ENCODE results near the gene INSL3. TPM values are rescaled to one million over a fixed set of nuclear protein-coding genes. Genes with fewer than 3 reads are reported as not detected.

The INSL3 gene
- total and polyA plus RNA-seq, 2 of the 8 experiments (the other 6 are each of a cell fraction or from before 2014, with no cell fraction given), result 0.41 to 1.5 TPM

GRCh38 chr19:17811103-17811502 is 10.2 kb downstream of the INSL3 start:
- no peak overlapping the region for H2BK12ac ChIP-seq (ENCODE audit: low read depth, low read length)
- H3K4ac ChIP-seq (replicated peaks; ENCODE audit: insufficient read length, low read depth, low read length), result no peak overlapping the region
- H3K18ac ChIP-seq (ENCODE audit: extremely low read depth, low read length), result no peak overlapping the region
- peaks cover 2% of the 10 kb centered on the region; the same call in 1 of the 2 replicates for H3K23me2 ChIP-seq (ENCODE audit: low read depth, low read length)
- no peak overlapping the region for H2AK5ac ChIP-seq (ENCODE audit: low read depth, low read length)
- H3K4me1 ChIP-seq (replicated peaks in 1 of 4; ENCODE audit: control insufficient read depth in 3 of 4, insufficient read depth in 4 of 4, low read length in 3 of 4), result no peaks in the 10 kb centered on the region
- no peak overlapping the region for H2BK5ac ChIP-seq (ENCODE audit: low read depth, low read length)
- H3K56ac ChIP-seq (replicated peaks; ENCODE audit: insufficient read length, low read depth, low read length), result no peak overlapping the region
- DNase-seq (ENCODE audit: low read depth in 1 of 2, low spot score in 2 of 2) (no peak), FAIRE-seq (no peak)
- H3K4me3 ChIP-seq (ENCODE audit: extremely low read depth in 1 of 4, insufficient read depth in 2 of 4, low read depth in 3 of 4, low read length in 4 of 4), result no peak overlapping the region
- H3K9me3 ChIP-seq (ENCODE audit: insufficient read depth in 2 of 2, low read depth in 1 of 2, low read length in 1 of 2), result no peaks in the 10 kb centered on the region
- H4K91ac ChIP-seq (replicated peaks; ENCODE audit: insufficient read length, low read length), result no peak overlapping the region
- ChIA-PET CTCF (ENCODE audit: partially characterized antibody) (no interaction called here), POLR2A (ENCODE audit: partially characterized antibody) (interaction anchor here (1.9 to 3.1 kb wide), 2 partner anchors 20 to 49 kb away, joined by 4 to 10 read pairs; partner anchors contain the start of gene RPL18A)
- H3K14ac ChIP-seq (ENCODE audit: insufficient read length), result no peak overlapping the region
- no peak overlapping the region for H3K23ac ChIP-seq (ENCODE audit: insufficient read length)
- no peaks in the 10 kb centered on the region for H3K79me1 ChIP-seq (ENCODE audit: low read depth, low read length)
- H2BK120ac ChIP-seq (replicated peaks; ENCODE audit: low read depth, low read length), result no peak overlapping the region
- no peaks in the 10 kb centered on the region for H3K79me2 ChIP-seq (ENCODE audit: control insufficient read depth in 1 of 2, insufficient read depth in 2 of 2, low read length in 2 of 2)
- 83% methylated on average over 2 of the region's 2 CpGs; no CpG with 5 or more reads in 1 of the 2 experiments for WGBS, 2 experiments (ENCODE audit: extremely low coverage in 1 of 2, insufficient coverage in 1 of 2, insufficient read length in 1 of 2, insufficient replicate concordance in 2 of 2, low coverage in 1 of 2, low lambda C conversion rate in 2 of 2, missing lambda C conversion rate in 1 of 2)
- H2AFZ ChIP-seq (ENCODE audit: low read length), result no peak overlapping the region
- no peak overlapping the region for H3K27ac ChIP-seq (ENCODE audit: low read depth, low read length)
- no peak overlapping the region for H4K8ac ChIP-seq (ENCODE audit: extremely low read depth, insufficient read depth, low read length)
- no peak overlapping the region for H4K5ac ChIP-seq (ENCODE audit: insufficient read length, low read depth, low read length)
- no peak overlapping the region for H3K4me2 ChIP-seq (ENCODE audit: insufficient read depth in 1 of 2, low read depth in 2 of 2, low read length in 2 of 2)
- no peak overlapping the region for H2BK15ac ChIP-seq (ENCODE audit: low read length)
- no peak overlapping the region for H2BK20ac ChIP-seq (ENCODE audit: low read length)
- H4K20me1 ChIP-seq (replicated peaks in 1 of 2; ENCODE audit: control insufficient read depth in 1 of 2, insufficient read depth in 2 of 2, low read length in 2 of 2), result no peaks in the 10 kb centered on the region
- H3K9ac ChIP-seq (replicated peaks in 1 of 4; ENCODE audit: extremely low read depth in 1 of 4, low read depth in 3 of 4, low read length in 3 of 4), result no peak overlapping the region
- H3K36me3 ChIP-seq (ENCODE audit: control insufficient read depth in 2 of 4, insufficient read depth in 4 of 4, low read length in 3 of 4), result no peaks in the 10 kb centered on the region
- H3K27me3 ChIP-seq (replicated peaks in 1 of 4; ENCODE audit: control insufficient read depth in 3 of 4, extremely low read depth in 1 of 4, insufficient read depth in 3 of 4, low read length in 3 of 4), result no peaks in the 10 kb centered on the region; a peak in 1 of 7 replicates
- TF ChIP-seq, protein P1, sequence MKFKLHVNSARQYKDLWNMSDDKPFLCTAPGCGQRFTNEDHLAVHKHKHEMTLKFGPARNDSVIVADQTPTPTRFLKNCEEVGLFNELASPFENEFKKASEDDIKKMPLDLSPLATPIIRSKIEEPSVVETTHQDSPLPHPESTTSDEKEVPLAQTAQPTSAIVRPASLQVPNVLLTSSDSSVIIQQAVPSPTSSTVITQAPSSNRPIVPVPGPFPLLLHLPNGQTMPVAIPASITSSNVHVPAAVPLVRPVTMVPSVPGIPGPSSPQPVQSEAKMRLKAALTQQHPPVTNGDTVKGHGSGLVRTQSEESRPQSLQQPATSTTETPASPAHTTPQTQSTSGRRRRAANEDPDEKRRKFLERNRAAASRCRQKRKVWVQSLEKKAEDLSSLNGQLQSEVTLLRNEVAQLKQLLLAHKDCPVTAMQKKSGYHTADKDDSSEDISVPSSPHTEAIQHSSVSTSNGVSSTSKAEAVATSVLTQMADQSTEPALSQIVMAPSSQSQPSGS (IDR thresholded peaks at IDR 0.05; ENCODE audit: low read length), result no peak
- TF ChIP-seq CHD2 (IDR thresholded peaks at IDR 0.05; ENCODE audit: low read length), result no peak
- no peak for TF ChIP-seq ATF3 (IDR thresholded peaks at IDR 0.05; ENCODE audit: insufficient read depth, low read depth, low read length)
- no peak for TF ChIP-seq NANOG (IDR thresholded peaks at IDR 0.05; ENCODE audit: insufficient read depth, low read depth, low read length, poor library complexity, severe bottlenecking)
- no peak for TF ChIP-seq RFX5 (IDR thresholded peaks at IDR 0.05; ENCODE audit: borderline replicate concordance, low read depth, low read length)
- TF ChIP-seq CBX5 (IDR thresholded peaks at IDR 0.05; ENCODE audit: low read depth, low read length), result no peak
- no peak for TF ChIP-seq CREB1 (IDR thresholded peaks at IDR 0.05)
- no peak for TF ChIP-seq MAFK (IDR thresholded peaks at IDR 0.05; ENCODE audit: low read depth, low read length)
- TF ChIP-seq BCL11A (IDR thresholded peaks at IDR 0.05; ENCODE audit: low read depth in 2 of 2, low read length in 2 of 2), result no peak
- no peak for TF ChIP-seq SIN3A (conservative IDR thresholded peaks at IDR 0.05 in 1 of 2, IDR thresholded peaks at IDR 0.05 in 1 of 2; ENCODE audit: low read depth in 1 of 2, low read length in 2 of 2)
- TF ChIP-seq CHD1 (IDR thresholded peaks at IDR 0.05; ENCODE audit: low read depth, low read length), result no peak
- TF ChIP-seq FOSL1 (IDR thresholded peaks at IDR 0.05; ENCODE audit: insufficient read depth, low read depth, low read length), result no peak

All from H1 (cell line).